HEK293T (cell line): ENCODE results near the gene OTUB2.

Source experiments
- CTBP1 ChIP-seq: fragments of 450-650 bp; IDR thresholded peaks from 2 replicates; pipeline ENCODE4 v1.6.1; 2016; ENCODE audit warnings: borderline replicate concordance
- ELF4 ChIP-seq: fragments of 450-650 bp; IDR thresholded peaks from 2 replicates; pipeline ENCODE4 v1.6.1; 2017; ENCODE audit warnings: antibody characterized with exemption
- FOXA1 ChIP-seq: fragments of 450-650 bp; IDR thresholded peaks from 2 replicates; pipeline ENCODE4 v1.6.1; 2016; ENCODE audit warnings: mild to moderate bottlenecking
- L3MBTL2 ChIP-seq: fragments of 450-650 bp; conservative IDR thresholded peaks from 2 replicates; pipeline ENCODE4 v1.6.1; 2016; ENCODE audit warnings: mild to moderate bottlenecking
- PKNOX1 ChIP-seq: fragments of 450-650 bp; IDR thresholded peaks from 2 replicates; pipeline ENCODE4 v1.6.1; 2016
- SP1 ChIP-seq: fragments of 450-650 bp; IDR thresholded peaks from 2 replicates; pipeline ENCODE4 v1.6.1; 2017
- SUZ12 ChIP-seq: fragments of 450-650 bp; IDR thresholded peaks from 2 replicates; pipeline ENCODE4 v1.6.1; 2016; ENCODE audit warnings: mild to moderate bottlenecking
- TARDBP ChIP-seq: fragments of 450-650 bp; IDR thresholded peaks from 2 replicates; pipeline ENCODE4 v1.6.1; 2016
- ZNF384 ChIP-seq: fragments of 450-650 bp; IDR thresholded peaks from 2 replicates; pipeline ENCODE4 v1.6.1; 2016

DNA sequence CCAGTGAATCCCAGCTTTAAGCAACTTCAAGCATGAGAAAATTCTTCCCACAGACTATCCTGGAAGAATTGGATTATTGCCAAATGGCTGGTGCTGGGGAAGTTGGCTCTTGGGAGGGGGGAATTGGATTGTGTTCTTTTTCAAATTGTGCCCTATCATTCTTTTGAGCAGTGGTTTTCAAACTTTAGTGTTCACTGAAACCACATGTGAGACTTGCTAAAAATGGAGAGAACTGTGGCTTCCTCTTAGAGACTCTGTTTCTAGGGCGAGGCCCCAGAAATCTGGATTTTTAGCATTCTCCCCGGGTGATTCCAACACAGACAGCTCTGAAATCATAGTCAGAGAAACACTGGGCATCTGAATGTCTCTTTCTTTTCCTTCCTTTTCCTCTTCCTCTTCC, 14.3 kb upstream of the OTUB2 start:
- no peak for TF ChIP-seq ELF4
- no peak for TF ChIP-seq SP1
- no peak for TF ChIP-seq FOXA1
- TF ChIP-seq L3MBTL2, result no peak
- no peak for TF ChIP-seq SUZ12
- TF ChIP-seq PKNOX1, result no peak
- TF ChIP-seq CTBP1, result no peak
- TF ChIP-seq TARDBP, result no peak
- no peak for TF ChIP-seq ZNF384
